Upper lobe of left lung (tissue), 6 donors: ENCODE results near the gene MAST3. TPM values are rescaled to one million over a fixed set of nuclear protein-coding genes. Genes with fewer than 3 reads are reported as not detected.
A peak's percentile ranks its signal among the peaks of the same experiment; 100 is the strongest.
"Not testable (repeated sequence)": the region's sequence is repeated elsewhere in the genome, so short reads cannot be mapped to it uniquely, and the experiment has no call there.

Experiments used
- ATAC-seq, 2 donors: fragments of 200-7000 bp; cut with Tn5 transposase; one replicate each; pipeline ENCODE4 v1.9.1; 2022; ENCODE audit warnings: mild to moderate bottlenecking in 2 of 2, moderate library complexity in 2 of 2; ENCODE audit not compliant: low FRiP score in 2 of 2
- DNase-seq, 2 donors: peaks; one replicate each; pipeline ENCODE4 v3.0.0-alpha.2; 2019 to 2020
- H3K27ac ChIP-seq, 4 donors: fragments of 200-600 bp; sonication (generic); one replicate each; pipeline ENCODE4 v1.5.1; 2016 to 2019
- H3K27me3 ChIP-seq, 4 donors: fragments of 200-600 bp; sonication (generic); one replicate each; pipeline ENCODE4 v1.5.1; 2017 to 2019
- H3K36me3 ChIP-seq, 4 donors: fragments of 200-600 bp; sonication (generic); one replicate each; pipeline ENCODE4 v1.5.1; 2016 to 2019
- H3K4me1 ChIP-seq, 4 donors: fragments of 200-600 bp; sonication (generic); one replicate each; pipeline ENCODE4 v1.5.1; 2018 to 2019
- H3K4me3 ChIP-seq, 4 donors: fragments of 200-600 bp; sonication (generic); one replicate each; pipeline ENCODE4 v1.5.1; 2017 to 2019; ENCODE audit warnings: mild to moderate bottlenecking in 2 of 4, moderate library complexity in 1 of 4
- H3K9me3 ChIP-seq, 4 donors: fragments of 200-600 bp; sonication (generic); one replicate each; pipeline ENCODE4 v1.5.1; 2018 to 2019
- EP300 ChIP-seq, 4 donors: sonication (generic); formaldehyde crosslinking; IDR thresholded peaks; one replicate each; pipeline ENCODE4 v1.5.1; 2017; ENCODE audit warnings: antibody characterized with exemption in 4 of 4, control low read depth in 2 of 4
- POLR2A ChIP-seq, 4 donors: fragments of 450-650 bp; IDR thresholded peaks; one replicate each; pipeline ENCODE4 v1.5.1; 2016 to 2017; ENCODE audit warnings: antibody characterized with exemption in 4 of 4, mild to moderate bottlenecking in 2 of 4
- POLR2AphosphoS5 ChIP-seq, 2 donors: sonication (generic); formaldehyde crosslinking; IDR thresholded peaks; one replicate each; pipeline ENCODE4 v1.5.1; 2017; ENCODE audit warnings: antibody characterized with exemption in 2 of 2
- WGBS, 2 donors: methylation state at CpG; one replicate each; pipeline ENCODE4 v1.1.5; 2017 to 2018; 5-methylcytosine and 5-hydroxymethylcytosine counted together
- total RNA-seq, 6 donors: library from RNA; depleted of rRNA in 4 of 6; stranded (reverse); fragments of >200 nt in 4 of 6; gene quantifications; one replicate each; pipeline versions ENCODE4 v1.1.0 to v1.2.1, GENCODE V29; 2016 to 2021
- TF ChIP-seq, protein P1 (sequence below), 6 experiments: fragments of 450-650 bp in 4 of 6; fragments of 200-600 bp in 2 of 6; sonication (generic) in 2 of 6; IDR thresholded peaks; one replicate each; pipeline ENCODE4 v1.5.1; 2016 to 2019; ENCODE audit warnings: antibody characterized with exemption in 6 of 6
- donor health status: DM: no; HTN: no; CAD: no; lungs with moderate emphysema.
- donor health status: DM: no; HTN: yes; CAD: no; lungs with severe emphysema.

MAST3 gene
- total RNA-seq, 6 donors from 2014 or later = 9.3 to 67.1 (median 27.5) TPM

DNA sequence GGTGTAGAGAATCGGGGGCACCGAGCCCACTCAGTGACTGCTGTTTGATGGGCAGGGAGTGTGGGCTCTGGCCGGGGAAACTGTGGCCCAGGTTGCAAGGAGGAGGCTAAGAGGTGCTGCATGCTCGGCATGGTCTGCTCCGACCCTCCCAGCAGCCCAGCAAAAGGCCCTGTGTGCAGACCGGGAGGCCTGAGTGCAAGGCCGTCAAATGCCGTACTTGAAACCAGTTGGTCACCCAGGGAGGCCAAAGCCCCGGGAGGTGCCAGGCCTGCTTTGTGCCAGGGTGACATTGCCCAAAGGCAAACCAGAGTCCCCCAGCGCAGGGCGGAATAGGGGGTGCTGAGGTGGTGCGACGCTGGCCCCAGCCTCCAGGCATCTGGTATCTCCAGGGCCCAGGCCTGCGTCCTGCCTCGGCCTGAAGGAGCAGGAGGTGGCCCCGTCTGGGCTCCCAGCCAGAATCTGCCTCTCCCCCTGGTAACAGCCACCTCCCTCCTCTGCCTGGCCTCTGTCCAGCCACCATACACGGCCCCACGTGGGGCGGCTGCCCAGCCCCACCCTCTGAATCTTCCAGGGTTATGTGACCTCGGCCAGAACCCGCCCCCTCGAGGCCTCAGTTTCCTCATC, 59.4 kb downstream of the MAST3 start:
- no peaks in the 10 kb centered on the region for H3K27me3 ChIP-seq
- H3K27ac ChIP-seq = peak overlapping the region; percentile 22 to 75 (median 62)
- peaks cover 0 to 8% (median 7%) of the 10 kb centered on the region in 4 donors for H3K36me3 ChIP-seq
- H3K9me3 ChIP-seq = no peaks in the 10 kb centered on the region
- WGBS, 2 donors = 41 to 45% methylated on average over 12 to 22 of the region's 22 CpGs
- peaks cover 49 to 66% (median 51%) of the 10 kb centered on the region in 4 donors for H3K4me1 ChIP-seq
- DNase-seq (peak; percentile 86 to 90), ATAC-seq (peak in 1 of 2 donors; percentile 45)
- no peak overlapping the region for H3K4me3 ChIP-seq
- peak in 1 of 4 donors; percentile 42 for TF ChIP-seq POLR2A (IDR thresholded peaks at IDR 0.05)
- TF ChIP-seq, protein P1, sequence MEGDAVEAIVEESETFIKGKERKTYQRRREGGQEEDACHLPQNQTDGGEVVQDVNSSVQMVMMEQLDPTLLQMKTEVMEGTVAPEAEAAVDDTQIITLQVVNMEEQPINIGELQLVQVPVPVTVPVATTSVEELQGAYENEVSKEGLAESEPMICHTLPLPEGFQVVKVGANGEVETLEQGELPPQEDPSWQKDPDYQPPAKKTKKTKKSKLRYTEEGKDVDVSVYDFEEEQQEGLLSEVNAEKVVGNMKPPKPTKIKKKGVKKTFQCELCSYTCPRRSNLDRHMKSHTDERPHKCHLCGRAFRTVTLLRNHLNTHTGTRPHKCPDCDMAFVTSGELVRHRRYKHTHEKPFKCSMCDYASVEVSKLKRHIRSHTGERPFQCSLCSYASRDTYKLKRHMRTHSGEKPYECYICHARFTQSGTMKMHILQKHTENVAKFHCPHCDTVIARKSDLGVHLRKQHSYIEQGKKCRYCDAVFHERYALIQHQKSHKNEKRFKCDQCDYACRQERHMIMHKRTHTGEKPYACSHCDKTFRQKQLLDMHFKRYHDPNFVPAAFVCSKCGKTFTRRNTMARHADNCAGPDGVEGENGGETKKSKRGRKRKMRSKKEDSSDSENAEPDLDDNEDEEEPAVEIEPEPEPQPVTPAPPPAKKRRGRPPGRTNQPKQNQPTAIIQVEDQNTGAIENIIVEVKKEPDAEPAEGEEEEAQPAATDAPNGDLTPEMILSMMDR (IDR thresholded peaks at IDR 0.05) = no peak

DNA sequence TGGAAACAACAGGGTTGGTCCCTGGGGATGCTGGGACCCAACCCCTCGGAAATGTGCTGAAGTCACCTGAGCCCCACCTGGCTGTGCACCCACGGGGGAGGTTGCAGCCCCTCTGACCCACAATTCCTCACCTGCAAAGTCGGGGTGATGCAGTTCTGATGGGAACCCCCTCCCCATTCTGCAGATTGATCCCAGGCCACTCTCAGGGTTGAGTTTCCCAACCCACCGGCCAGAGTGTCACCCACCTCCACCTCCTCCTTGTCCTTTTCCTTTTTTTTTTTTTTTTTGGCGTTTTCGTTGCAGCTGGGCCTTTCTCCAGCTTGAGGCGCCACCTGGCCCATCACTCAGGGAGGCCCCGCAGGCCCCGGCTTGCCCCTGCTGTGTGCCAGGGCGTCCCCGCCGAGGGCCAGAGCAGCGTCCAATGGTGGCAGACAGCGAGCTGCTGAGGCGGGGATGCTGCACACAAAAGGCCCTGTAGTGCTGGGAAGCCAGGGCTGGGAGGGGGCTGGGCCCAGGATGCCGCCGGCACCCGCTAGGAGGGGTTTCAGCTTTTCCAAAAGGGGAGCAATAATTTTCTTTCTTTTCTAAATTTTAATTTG, 60.0 kb downstream of the MAST3 start:
- H3K4me1 ChIP-seq = peaks cover 46 to 65% (median 49%) of the 10 kb centered on the region in 4 donors
- 43 to 52% methylated on average over 16 to 18 of the region's 18 CpGs for WGBS, 2 donors
- ATAC-seq (no peak), DNase-seq (peak in 1 of 2 donors; percentile 78)
- peak overlapping the region; percentile 22 to 75 (median 62) for H3K27ac ChIP-seq
- H3K27me3 ChIP-seq = no peaks in the 10 kb centered on the region
- H3K4me3 ChIP-seq = no peak overlapping the region
- TF ChIP-seq POLR2A (IDR thresholded peaks at IDR 0.05) (no peak), EP300 (IDR thresholded peaks at IDR 0.05) (no peak), POLR2AphosphoS5 (IDR thresholded peaks at IDR 0.05) (no peak)
- TF ChIP-seq, protein P1 (IDR thresholded peaks at IDR 0.05) = no peak
- peaks cover 4 to 13% (median 12%) of the 10 kb centered on the region in 4 donors for H3K36me3 ChIP-seq
- no peaks in the 10 kb centered on the region for H3K9me3 ChIP-seq

DNA sequence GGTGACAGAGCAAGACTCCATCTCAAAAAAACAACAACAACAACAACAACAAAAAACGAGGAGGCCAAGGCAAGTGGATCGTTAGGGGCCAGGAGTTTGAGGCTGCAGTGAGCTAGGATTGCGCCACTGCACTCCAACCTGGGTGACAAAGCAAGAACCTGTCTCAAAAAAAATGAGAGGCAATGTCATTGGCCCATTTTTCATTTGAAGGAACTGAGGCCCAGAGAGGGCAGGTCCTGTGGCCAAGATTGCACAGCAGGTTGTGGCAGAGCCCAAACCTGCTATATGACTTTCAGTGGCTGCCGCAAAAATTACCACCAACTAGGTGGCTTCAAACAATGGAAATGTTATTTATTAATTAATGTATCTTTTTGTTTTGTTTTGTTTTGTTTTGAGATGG, 60.9 kb downstream of the MAST3 start:
- no peaks in the 10 kb centered on the region for H3K9me3 ChIP-seq
- H3K4me3 ChIP-seq = no peak overlapping the region
- H3K4me1 ChIP-seq = peaks cover 45 to 61% (median 49%) of the 10 kb centered on the region in 4 donors
- TF ChIP-seq, protein P1 (IDR thresholded peaks at IDR 0.05) = no peak
- TF ChIP-seq EP300 (IDR thresholded peaks at IDR 0.05) (no peak), POLR2AphosphoS5 (IDR thresholded peaks at IDR 0.05) (no peak), POLR2A (IDR thresholded peaks at IDR 0.05) (no peak)
- ATAC-seq (no peak), DNase-seq (no peak)
- peak overlapping the region in 1 of 4 donors; percentile 67 for H3K27ac ChIP-seq
- peaks cover 7 to 22% (median 20%) of the 10 kb centered on the region in 4 donors for H3K36me3 ChIP-seq
- no peaks in the 10 kb centered on the region for H3K27me3 ChIP-seq
- 76 to 83% methylated on average over 4 of the region's 4 CpGs for WGBS, 2 donors

DNA sequence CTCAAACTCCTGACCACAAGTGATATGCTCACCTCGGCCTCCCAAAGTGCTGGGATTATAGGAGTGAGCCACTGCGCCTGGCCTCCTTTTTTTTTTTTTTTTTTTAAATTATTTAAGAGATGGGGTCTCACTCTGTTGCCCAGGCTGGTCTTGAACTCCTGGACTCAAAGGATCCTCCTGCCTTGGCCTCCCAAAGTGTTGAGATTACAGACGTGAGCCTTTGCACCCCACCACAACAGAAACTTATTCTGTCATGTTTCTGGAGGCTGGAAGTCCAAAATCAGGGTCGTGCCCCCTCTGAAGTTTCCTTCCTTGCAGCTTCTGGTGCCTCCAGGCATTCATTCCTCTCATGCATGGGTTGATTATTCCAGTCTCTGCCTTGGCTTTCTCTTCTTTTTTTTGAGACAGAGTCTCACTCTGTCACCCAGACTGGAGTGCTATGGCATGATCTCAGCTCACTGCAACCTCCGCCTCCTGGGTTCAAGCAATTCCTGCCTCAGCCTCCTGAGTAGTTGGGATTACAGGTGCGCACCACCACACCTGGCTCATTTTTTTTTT, 61.6 kb downstream of the MAST3 start:
- not testable (repeated sequence) for ATAC-seq, H3K9me3 ChIP-seq, H3K27ac ChIP-seq, H3K4me3 ChIP-seq, H3K27me3 ChIP-seq, DNase-seq
- Histone ChIP-seq H3K36me3 (peaks cover 7 to 25% (median 21%) of the 10 kb centered on the region in 4 donors), H3K4me1 (peaks cover 39 to 55% (median 43%) of the 10 kb centered on the region in 4 donors)
- 87 to 88% methylated on average over 6 of the region's 6 CpGs for WGBS, 2 donors

DNA sequence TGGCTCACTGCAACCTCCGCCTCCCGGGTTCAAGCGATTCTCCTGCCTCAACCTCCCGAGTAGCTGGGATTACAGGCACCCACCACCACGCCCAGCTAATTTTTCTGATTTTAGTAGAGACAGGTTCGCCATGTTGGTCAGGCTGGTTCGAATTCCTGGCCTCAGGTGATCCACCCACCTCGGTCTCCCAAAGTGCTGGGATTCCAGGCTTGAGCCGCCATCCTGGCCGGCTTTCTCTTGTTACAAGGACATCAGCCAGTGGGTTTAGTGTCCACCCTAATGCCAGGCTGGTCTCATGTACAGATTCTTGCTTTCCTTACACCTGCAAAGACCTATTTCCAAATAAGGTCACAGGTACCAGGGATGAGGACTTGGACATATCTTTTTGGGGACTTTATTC, 62.2 kb downstream of the MAST3 start:
- TF ChIP-seq POLR2A (IDR thresholded peaks at IDR 0.05) = no peak
- no peak for TF ChIP-seq POLR2AphosphoS5 (IDR thresholded peaks at IDR 0.05)
- TF ChIP-seq EP300 (IDR thresholded peaks at IDR 0.05) = no peak
- TF ChIP-seq, protein P1 (IDR thresholded peaks at IDR 0.05) = no peak
- DNase-seq (no peak), ATAC-seq (no peak)
- whole genome bisulfite sequencing, 2 donors = 95 to 98% methylated on average over 10 of the region's 10 CpGs
- no peaks in the 10 kb centered on the region for H3K9me3 ChIP-seq
- peaks cover 7 to 25% (median 21%) of the 10 kb centered on the region in 4 donors for H3K36me3 ChIP-seq
- H3K4me1 ChIP-seq = peaks cover 34 to 48% (median 38%) of the 10 kb centered on the region in 4 donors
- no peak overlapping the region for H3K4me3 ChIP-seq
- H3K27me3 ChIP-seq = no peaks in the 10 kb centered on the region
- H3K27ac ChIP-seq = peak overlapping the region in 1 of 4 donors; percentile 85
